ENCODE results near the gene LILRB5. TPM values are rescaled to one million over a fixed set of nuclear protein-coding genes. Genes with fewer than 3 reads are reported as not detected.
"Not testable (repeated sequence)": the region's sequence is repeated elsewhere in the genome, so short reads cannot be mapped to it uniquely, and the experiment has no call there.

LILRB5 gene
- total RNA-seq, 2 donors from 2014 or later = 3.1 to 6.6 TPM

DNA sequence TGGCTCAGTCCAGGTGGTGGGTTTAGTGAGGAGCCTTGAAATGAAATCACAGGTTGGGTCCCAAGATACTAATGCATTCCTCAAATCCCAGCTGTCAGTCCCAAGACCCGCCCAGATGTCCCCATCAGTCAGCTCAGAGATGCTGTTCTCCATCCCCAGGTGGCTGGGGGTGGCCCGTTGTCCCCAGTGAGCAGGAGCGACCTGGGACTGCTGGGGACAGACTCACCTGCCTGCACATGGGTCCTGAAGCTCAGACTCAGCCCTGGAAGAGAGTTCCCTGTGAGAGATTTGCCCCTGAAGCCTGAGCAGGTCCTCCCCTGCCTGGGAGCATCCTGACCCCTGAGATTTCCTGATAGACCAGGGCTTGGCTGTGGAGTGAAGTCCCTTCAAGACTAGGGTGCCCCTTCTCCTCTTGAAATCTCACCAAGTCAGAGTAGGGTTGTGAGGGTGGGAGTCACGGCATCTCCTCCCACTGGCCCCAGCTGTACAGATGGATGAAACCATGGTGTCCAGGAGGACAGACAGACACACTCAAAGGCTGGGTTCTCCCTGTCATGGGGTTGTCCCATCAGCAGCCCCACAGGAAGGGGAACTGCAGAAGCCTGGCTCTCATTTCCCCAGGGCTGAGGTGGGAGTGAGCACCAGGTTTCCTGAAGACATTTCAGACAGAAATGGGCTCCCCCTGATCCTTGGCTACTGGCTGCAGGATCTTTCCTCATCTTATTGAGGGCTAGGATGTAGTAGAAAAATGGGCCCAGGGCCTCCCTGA is 41.5 kb upstream of the LILRB5 start:
- H3K36me3 ChIP-seq (replicated peaks in 1 of 2; ENCODE audit: insufficient read depth in 1 of 2, low read depth in 2 of 2) = no peaks in the 10 kb centered on the region
- no peak for DNase-seq
- TF ChIP-seq POLR2A (IDR thresholded peaks at IDR 0.05) = no peak
- TF ChIP-seq, protein P1, sequence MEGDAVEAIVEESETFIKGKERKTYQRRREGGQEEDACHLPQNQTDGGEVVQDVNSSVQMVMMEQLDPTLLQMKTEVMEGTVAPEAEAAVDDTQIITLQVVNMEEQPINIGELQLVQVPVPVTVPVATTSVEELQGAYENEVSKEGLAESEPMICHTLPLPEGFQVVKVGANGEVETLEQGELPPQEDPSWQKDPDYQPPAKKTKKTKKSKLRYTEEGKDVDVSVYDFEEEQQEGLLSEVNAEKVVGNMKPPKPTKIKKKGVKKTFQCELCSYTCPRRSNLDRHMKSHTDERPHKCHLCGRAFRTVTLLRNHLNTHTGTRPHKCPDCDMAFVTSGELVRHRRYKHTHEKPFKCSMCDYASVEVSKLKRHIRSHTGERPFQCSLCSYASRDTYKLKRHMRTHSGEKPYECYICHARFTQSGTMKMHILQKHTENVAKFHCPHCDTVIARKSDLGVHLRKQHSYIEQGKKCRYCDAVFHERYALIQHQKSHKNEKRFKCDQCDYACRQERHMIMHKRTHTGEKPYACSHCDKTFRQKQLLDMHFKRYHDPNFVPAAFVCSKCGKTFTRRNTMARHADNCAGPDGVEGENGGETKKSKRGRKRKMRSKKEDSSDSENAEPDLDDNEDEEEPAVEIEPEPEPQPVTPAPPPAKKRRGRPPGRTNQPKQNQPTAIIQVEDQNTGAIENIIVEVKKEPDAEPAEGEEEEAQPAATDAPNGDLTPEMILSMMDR (IDR thresholded peaks at IDR 0.05) = no peak
- no peaks in the 10 kb centered on the region for H3K4me1 ChIP-seq
- no peaks in the 10 kb centered on the region for H3K9me3 ChIP-seq
- H3K27ac ChIP-seq = no peak overlapping the region
- no peak for ATAC-seq
- no peak overlapping the region for H3K4me3 ChIP-seq
- 32 to 60% methylated on average over 1 to 4 of the region's 4 CpGs for WGBS, 2 donors
- intact Hi-C loops (cut with DNase I) = no loop called here
- H3K27me3 ChIP-seq = no peaks in the 10 kb centered on the region

DNA sequence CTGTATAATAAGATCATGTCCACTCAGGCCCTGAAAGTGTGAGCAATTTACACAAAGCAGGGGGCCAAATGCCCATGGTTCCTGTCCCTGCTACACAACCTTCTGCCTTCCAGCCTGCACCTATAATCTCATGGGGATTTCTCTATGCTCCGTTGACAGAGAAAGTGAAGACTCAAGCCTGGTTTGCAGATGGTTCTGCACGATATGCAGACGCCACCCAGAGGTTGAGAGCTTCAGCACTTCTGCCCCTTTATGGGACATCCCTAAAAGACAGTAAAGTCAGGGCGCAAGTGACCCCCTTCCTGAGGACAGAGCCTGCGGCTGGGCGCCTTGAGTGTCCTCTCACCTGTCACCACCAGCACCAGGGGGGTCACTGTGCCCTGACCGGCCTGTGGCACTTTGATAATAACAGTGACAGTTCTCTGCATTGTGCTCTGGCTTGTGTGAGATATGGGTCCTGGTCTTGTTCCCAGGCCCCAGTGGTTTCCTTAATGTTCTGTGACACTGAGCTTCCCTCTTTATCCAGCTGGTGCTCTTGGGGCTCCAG is 40.8 kb upstream of the LILRB5 start:
- H3K27me3 ChIP-seq = no peaks in the 10 kb centered on the region
- no peak overlapping the region for H3K27ac ChIP-seq
- H3K9me3 ChIP-seq = no peaks in the 10 kb centered on the region
- TF ChIP-seq POLR2A (IDR thresholded peaks at IDR 0.05) = no peak
- TF ChIP-seq, protein P1 (IDR thresholded peaks at IDR 0.05) = no peak
- no peak overlapping the region for H3K4me3 ChIP-seq
- no peaks in the 10 kb centered on the region for H3K4me1 ChIP-seq
- ATAC-seq (no peak), DNase-seq (no peak)
- H3K36me3 ChIP-seq (replicated peaks in 1 of 2; ENCODE audit: insufficient read depth in 1 of 2, low read depth in 2 of 2) = no peaks in the 10 kb centered on the region
- intact Hi-C loops (cut with DNase I) = no loop called here
- WGBS, 2 donors = 17 to 37% methylated on average over 7 of the region's 7 CpGs

DNA sequence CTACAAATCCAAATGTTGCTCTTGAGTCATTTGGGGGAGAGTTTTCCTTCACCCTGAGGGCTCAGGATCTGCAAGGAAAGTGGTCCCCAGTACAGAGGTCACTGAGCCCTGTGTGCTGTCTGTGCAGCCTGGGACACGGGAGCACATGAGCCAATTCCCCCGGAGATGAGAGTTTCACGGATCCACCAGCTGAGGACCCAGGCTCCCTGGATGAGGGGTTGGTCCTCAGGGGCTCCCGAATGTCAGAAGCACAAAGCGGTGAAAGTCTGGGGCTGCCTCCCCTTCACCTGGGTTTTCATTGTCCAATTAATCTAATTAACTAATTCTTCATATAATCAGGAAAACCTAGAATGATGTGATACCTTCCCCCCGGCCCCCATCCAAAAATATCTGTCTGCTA is 37.5 kb upstream of the LILRB5 start:
- no peaks in the 10 kb centered on the region for H3K27me3 ChIP-seq
- intact Hi-C loops (cut with DNase I) = loop anchor here (2.0 kb wide), 1 partner anchor 282 kb away; no protein-coding TSS in a partner anchor
- WGBS, 2 donors = 61 to 73% methylated on average over 6 of the region's 6 CpGs
- TF ChIP-seq POLR2A (IDR thresholded peaks at IDR 0.05) = no peak
- TF ChIP-seq, protein P1 (IDR thresholded peaks at IDR 0.05) = no peak
- no peaks in the 10 kb centered on the region for H3K9me3 ChIP-seq
- no peaks in the 10 kb centered on the region for H3K4me1 ChIP-seq
- H3K27ac ChIP-seq = no peak overlapping the region
- DNase-seq = no peak
- no peak for ATAC-seq
- no peak overlapping the region for H3K4me3 ChIP-seq
- no peaks in the 10 kb centered on the region for H3K36me3 ChIP-seq (replicated peaks in 1 of 2; ENCODE audit: insufficient read depth in 1 of 2, low read depth in 2 of 2)

DNA sequence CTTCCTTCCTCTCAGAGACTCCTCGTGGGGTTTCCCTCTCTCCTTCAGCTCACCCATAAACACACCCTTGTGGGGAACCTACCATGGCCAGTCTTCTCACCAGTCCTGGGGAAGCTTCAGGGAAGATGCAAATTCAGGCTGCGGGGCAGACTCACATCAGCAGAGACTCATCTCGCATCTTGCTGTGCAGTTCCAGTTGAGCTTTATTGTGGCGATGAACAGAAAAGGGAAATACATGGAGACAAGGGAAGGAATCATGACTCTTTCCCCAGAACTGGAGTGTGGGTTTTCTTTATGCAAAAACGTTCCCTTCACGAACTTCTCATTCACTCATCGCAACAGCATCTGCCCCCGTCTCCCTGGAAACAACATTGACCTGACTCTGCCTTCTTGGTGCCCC is 32.1 kb upstream of the LILRB5 start:
- H3K4me1 ChIP-seq; ATAC-seq; intact Hi-C loops (cut with DNase I); H3K9me3 ChIP-seq; H3K27me3 ChIP-seq; H3K4me3 ChIP-seq; H3K36me3 ChIP-seq (replicated peaks in 1 of 2; ENCODE audit: insufficient read depth in 1 of 2, low read depth in 2 of 2); H3K27ac ChIP-seq; DNase-seq: not testable (repeated sequence)
- 28 to 61% methylated on average over 4 to 8 of the region's 8 CpGs for WGBS, 2 donors

DNA sequence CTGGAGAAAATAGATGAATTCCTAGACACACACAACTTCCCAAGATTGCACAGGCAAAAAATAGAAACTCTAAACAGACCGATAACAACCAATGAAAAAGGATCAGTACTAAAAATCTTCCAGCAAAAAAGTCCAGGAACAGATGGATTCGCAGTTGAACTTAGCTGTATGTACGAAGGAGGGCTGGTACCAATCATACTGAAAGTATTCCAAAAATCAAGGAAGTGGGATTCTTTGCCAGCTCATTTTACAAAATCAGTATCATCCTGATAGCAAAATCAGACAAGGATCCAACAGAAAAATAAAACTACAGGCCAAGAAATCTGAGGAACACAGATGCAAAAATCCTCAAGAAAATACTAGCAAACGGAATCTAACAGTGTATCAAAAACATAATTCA is 30.4 kb upstream of the LILRB5 start:
- Histone ChIP-seq H3K27me3 (no peaks in the 10 kb centered on the region), H3K4me1 (no peaks in the 10 kb centered on the region), H3K9me3 (no peaks in the 10 kb centered on the region), H3K4me3 (no peak overlapping the region), H3K27ac (no peak overlapping the region), H3K36me3 (replicated peaks in 1 of 2; ENCODE audit: insufficient read depth in 1 of 2, low read depth in 2 of 2) (no peaks in the 10 kb centered on the region)
- TF ChIP-seq POLR2A (IDR thresholded peaks at IDR 0.05) = no peak
- TF ChIP-seq, protein P1 (IDR thresholded peaks at IDR 0.05) = no peak
- 54 to 56% methylated on average over 4 of the region's 4 CpGs for WGBS, 2 donors
- ATAC-seq (no peak), DNase-seq (no peak)
- intact Hi-C loops (cut with DNase I) = no loop called here

DNA sequence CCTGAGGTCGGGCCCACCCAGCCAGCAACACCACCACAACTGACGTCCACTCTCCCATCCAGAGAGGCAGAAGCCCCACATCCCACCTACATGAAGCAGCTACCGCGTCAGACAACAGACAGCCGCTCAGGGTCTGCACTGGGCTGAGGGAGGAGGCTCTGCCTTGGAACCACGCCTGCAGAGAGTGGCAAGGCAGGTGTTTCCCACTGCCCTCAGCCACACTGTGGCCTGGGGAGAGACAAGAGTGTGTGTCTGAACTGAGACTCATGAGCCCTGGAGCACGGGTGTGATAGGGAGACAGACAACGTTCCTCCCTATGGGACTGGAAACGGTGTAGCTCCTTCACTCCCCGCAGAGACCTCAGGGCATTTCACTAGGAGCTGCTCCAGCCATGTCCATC is 29.2 kb upstream of the LILRB5 start:
- H3K27ac ChIP-seq; H3K4me1 ChIP-seq; intact Hi-C loops (cut with DNase I); ATAC-seq; H3K4me3 ChIP-seq; H3K9me3 ChIP-seq; H3K36me3 ChIP-seq (replicated peaks in 1 of 2; ENCODE audit: insufficient read depth in 1 of 2, low read depth in 2 of 2); DNase-seq; H3K27me3 ChIP-seq: not testable (repeated sequence)
- WGBS, 2 donors = 52% methylated on average over 4 of the region's 10 CpGs; no CpG with 5 or more reads in 1 of the 2 donors

DNA sequence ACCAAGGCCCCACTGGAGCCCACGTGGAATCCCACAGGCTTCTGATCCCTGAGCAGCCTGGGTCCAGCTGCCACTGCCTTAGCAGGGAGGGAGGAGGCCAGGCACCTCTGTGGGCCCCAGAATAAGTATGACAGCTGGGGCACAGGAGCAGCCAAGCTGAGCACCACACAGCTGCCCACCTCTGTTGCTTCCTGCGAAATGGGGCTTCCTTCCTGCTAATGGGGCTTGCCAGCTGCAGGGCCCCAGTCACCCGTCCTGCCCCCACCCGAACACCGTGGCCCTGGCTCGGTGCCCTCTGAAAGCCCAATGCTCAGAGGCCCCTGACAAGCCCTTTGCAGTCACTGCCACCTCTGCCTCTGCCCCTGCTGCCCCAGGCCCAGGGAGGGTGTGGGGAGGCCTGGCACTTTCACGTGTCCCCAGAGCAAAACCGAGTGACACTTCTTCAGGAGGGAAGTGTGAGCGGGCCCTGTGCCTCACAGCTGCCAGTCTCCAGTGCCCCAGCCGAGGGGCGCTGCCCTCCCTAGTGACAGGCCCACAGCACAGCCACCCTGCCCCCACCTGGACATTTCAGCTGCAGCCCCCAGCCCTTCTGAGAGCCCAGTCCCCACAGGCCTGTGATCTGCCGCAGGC is 28.5 kb upstream of the LILRB5 start:
- ATAC-seq = not testable (repeated sequence)

More for the DNA sequence above, 28.5 kb upstream of the LILRB5 start:
- H3K4me1 ChIP-seq; H3K36me3 ChIP-seq (replicated peaks in 1 of 2; ENCODE audit: insufficient read depth in 1 of 2, low read depth in 2 of 2); H3K27me3 ChIP-seq; H3K27ac ChIP-seq; DNase-seq; H3K9me3 ChIP-seq; intact Hi-C loops (cut with DNase I); H3K4me3 ChIP-seq: not testable (repeated sequence)
- 41 to 100% methylated on average over 1 to 11 of the region's 12 CpGs for WGBS, 2 donors

Measured in body of pancreas (tissue), 4 donors.